Ascending aorta (tissue), 2 donors: ENCODE measurements around the gene MOG. TPM values are rescaled to one million over a fixed set of nuclear protein-coding genes. Genes with fewer than 3 reads are reported as not detected.
"Not testable (repeated sequence)": the region's sequence is repeated elsewhere in the genome, so short reads cannot be mapped to it uniquely, and the experiment has no call there.

Experiments used
- DNase-seq, 2 donors: peaks; one replicate each; pipeline ENCODE4 v3.0.0-alpha.2; 2019; ENCODE audit warnings: low spot score in 2 of 2
- H3K27ac ChIP-seq, 2 donors: fragments of 200-600 bp; sonication (generic); one replicate each; pipeline ENCODE4 v1.5.1; 2016 to 2017; ENCODE audit warnings: mild to moderate bottlenecking in 1 of 2
- H3K27me3 ChIP-seq: fragments of 200-600 bp; sonication (generic); one replicate; pipeline ENCODE4 v1.5.1; 2017
- H3K36me3 ChIP-seq, 2 donors: fragments of 200-600 bp; sonication (generic); one replicate each; pipeline ENCODE4 v1.5.1; 2016
- H3K4me1 ChIP-seq, 2 donors: fragments of 200-600 bp; sonication (generic); one replicate each; pipeline ENCODE4 v1.5.1; 2016 to 2017; ENCODE audit warnings: mild to moderate bottlenecking in 1 of 2
- H3K4me3 ChIP-seq, 2 donors: fragments of 200-600 bp; sonication (generic); one replicate each; pipeline ENCODE4 v1.5.1; 2016 to 2017; ENCODE audit warnings: mild to moderate bottlenecking in 1 of 2
- H3K9me3 ChIP-seq, 2 donors: fragments of 200-600 bp; sonication (generic); one replicate each; pipeline ENCODE4 v1.5.1; 2016
- intact Hi-C: fragments of 100-400 bp; cut with DNase I; formaldehyde crosslinking; loops from one replicate; pipeline ENCODE4 v1.15.1; 2023
- total RNA-seq: library from RNA; depleted of rRNA; stranded (reverse); fragments of >200 nt; gene quantifications from one replicate; pipeline ENCODE4 v1.1.0, GENCODE V29; 2016
- TF ChIP-seq, protein P1 (sequence below), 3 experiments: fragments of 200-600 bp in 2 of 3; fragments of 450-650 bp in 1 of 3; sonication (generic) in 2 of 3; IDR thresholded peaks; one replicate each; pipeline ENCODE4 v1.5.1; 2016 to 2019; ENCODE audit warnings: antibody characterized with exemption in 3 of 3, mild to moderate bottlenecking in 1 of 3, moderate library complexity in 1 of 3

Gene MOG
- total RNA-seq, 1 donor from 2014 or later = not detected

- Histone ChIP-seq H3K36me3 (no peaks in the 10 kb centered on the region), H3K4me3 (no peak overlapping the region), H3K4me1 (no peaks in the 10 kb centered on the region), H3K9me3 (no peaks in the 10 kb centered on the region), H3K27me3 (no peaks in the 10 kb centered on the region), H3K27ac (no peak overlapping the region)
- TF ChIP-seq, protein P1, sequence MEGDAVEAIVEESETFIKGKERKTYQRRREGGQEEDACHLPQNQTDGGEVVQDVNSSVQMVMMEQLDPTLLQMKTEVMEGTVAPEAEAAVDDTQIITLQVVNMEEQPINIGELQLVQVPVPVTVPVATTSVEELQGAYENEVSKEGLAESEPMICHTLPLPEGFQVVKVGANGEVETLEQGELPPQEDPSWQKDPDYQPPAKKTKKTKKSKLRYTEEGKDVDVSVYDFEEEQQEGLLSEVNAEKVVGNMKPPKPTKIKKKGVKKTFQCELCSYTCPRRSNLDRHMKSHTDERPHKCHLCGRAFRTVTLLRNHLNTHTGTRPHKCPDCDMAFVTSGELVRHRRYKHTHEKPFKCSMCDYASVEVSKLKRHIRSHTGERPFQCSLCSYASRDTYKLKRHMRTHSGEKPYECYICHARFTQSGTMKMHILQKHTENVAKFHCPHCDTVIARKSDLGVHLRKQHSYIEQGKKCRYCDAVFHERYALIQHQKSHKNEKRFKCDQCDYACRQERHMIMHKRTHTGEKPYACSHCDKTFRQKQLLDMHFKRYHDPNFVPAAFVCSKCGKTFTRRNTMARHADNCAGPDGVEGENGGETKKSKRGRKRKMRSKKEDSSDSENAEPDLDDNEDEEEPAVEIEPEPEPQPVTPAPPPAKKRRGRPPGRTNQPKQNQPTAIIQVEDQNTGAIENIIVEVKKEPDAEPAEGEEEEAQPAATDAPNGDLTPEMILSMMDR (IDR thresholded peaks at IDR 0.05) = no peak
- intact Hi-C loops = no loop called here
- DNase-seq = no peak
Observed at GRCh38 chr6:29665942-29666825, 9.3 kb downstream of the MOG start.

- Histone ChIP-seq H3K9me3 (no peaks in the 10 kb centered on the region), H3K36me3 (no peaks in the 10 kb centered on the region), H3K4me3 (no peak overlapping the region), H3K27me3 (no peaks in the 10 kb centered on the region), H3K27ac (no peak overlapping the region), H3K4me1 (no peaks in the 10 kb centered on the region)
- intact Hi-C loops = no loop called here
- DNase-seq = no peak
- TF ChIP-seq, protein P1 (IDR thresholded peaks at IDR 0.05) = no peak
Observed at GRCh38 chr6:29666826-29667130, 9.9 kb downstream of the MOG start.

- DNase-seq = no peak
- no peak overlapping the region for H3K27ac ChIP-seq
- intact Hi-C loops = no loop called here
- H3K4me1 ChIP-seq = no peaks in the 10 kb centered on the region
- no peak overlapping the region for H3K4me3 ChIP-seq
- no peaks in the 10 kb centered on the region for H3K27me3 ChIP-seq
- no peaks in the 10 kb centered on the region for H3K9me3 ChIP-seq
- TF ChIP-seq, protein P1 (IDR thresholded peaks at IDR 0.05) = no peak
- H3K36me3 ChIP-seq = no peaks in the 10 kb centered on the region
Observed at GRCh38 chr6:29667158-29667557, 10.3 kb downstream of the MOG start.

- Histone ChIP-seq H3K27me3 (no peaks in the 10 kb centered on the region), H3K4me1 (no peaks in the 10 kb centered on the region), H3K27ac (no peak overlapping the region), H3K36me3 (no peaks in the 10 kb centered on the region), H3K4me3 (no peak overlapping the region), H3K9me3 (no peaks in the 10 kb centered on the region)
- TF ChIP-seq, protein P1 (IDR thresholded peaks at IDR 0.05) = no peak
- intact Hi-C loops = no loop called here
- no peak for DNase-seq
Observed at GRCh38 chr6:29671026-29671425, 14.1 kb downstream of the MOG start.

DNA sequence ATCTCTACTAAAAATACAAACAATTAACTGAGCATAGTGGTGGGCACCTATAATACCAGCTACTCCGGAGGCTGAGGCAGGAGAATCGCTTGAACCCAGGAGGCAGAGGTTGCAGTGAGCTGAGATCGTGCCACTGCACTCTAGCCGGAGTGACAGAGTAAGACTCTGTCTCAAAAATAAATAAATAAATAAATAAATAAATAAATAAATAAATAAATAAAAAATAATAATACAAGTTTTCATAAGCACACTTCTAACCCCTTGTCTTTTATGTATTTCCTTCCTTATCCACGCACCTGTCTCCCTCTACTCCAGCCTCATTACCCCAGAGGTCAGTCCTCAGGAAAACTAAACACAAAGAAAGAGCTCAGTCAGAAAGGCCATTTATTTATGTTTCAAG is 15.2 kb downstream of the MOG start:
- H3K4me3 ChIP-seq, H3K27me3 ChIP-seq, H3K9me3 ChIP-seq, H3K36me3 ChIP-seq, intact Hi-C loops, H3K4me1 ChIP-seq, H3K27ac ChIP-seq, DNase-seq: not testable (repeated sequence)

DNA sequence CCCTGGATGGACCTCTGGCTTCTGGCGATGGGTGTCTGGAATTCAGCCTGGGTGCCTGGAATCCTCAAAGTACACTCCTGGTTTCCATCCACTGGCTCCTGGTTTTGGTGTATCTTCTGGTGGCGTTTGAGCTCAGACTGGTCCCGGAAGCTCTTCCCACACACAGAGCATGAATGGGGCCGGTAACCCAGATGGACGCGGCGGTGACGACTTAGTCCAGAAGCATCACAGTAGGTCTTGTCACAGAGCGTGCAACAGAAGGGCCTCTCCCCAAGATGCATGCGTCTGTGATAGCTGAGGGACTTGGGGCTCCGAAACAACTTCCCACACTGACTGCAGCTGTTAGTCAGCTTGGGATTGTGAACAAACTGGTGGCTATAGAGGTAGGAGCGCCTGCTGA is 16.3 kb downstream of the MOG start:
- Histone ChIP-seq H3K9me3 (no peaks in the 10 kb centered on the region), H3K4me1 (no peaks in the 10 kb centered on the region), H3K27me3 (no peaks in the 10 kb centered on the region), H3K4me3 (no peak overlapping the region), H3K27ac (no peak overlapping the region), H3K36me3 (no peaks in the 10 kb centered on the region)
- DNase-seq = no peak
- TF ChIP-seq, protein P1 (IDR thresholded peaks at IDR 0.05) = no peak
- intact Hi-C loops = no loop called here
